Inflammatory macrophage treated with lipopolysaccharide for 4 hours (primary cell): ENCODE data around the gene CPA4.

ENCODE experiments used
- DNase-seq: peaks from one replicate; pipeline ENCODE4 v3.0.0-alpha.2; 2020

Gene CPA4

GRCh38 chr7:130346177-130346905 lies 53.4 kb downstream of the CPA4 start:
- no peak for DNase-seq

GRCh38 chr7:130346941-130347340 lies 54.0 kb downstream of the CPA4 start:
- DNase-seq, result no peak

DNA sequence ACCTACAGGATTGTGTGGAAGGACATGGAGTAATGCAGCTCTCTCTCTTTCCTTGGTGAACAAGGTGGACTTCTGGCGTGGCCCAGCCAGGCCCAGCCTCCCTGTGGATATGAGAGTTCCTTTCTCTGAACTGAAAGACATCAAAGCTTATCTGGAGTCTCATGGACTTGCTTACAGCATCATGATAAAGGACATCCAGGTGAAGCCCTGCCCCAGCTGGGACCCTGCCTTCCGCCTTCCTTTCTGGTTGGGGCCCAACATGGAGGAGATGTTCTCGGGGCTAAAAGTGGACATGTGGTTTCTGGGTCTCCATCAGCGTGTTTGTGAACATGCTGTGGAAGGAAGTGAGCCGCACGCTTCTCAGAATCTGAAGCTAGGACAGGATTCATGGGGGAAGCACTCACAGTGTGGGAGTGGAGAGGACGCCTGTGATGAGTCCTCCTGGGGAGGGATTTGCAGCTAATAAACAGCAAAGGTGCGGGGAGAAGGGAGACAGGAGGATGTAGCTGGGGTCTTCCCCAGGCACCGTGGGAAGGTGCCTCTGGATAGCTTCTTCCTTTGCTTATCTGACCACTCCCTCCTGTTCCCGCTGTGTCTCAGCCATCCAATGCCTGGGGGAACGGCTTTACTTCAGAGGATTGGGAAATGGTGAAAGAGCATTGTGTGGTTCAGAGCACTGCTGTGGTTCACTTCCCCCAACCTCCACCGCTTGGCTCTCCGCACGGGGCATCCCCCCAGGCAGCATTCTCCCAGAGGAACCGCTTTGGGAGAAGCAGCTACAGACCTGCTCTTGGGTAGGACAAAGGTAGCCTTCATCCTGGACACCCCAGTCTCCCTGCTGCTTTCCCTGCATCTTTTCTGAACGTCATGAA lies 57.2 kb downstream of the CPA4 start:
- DNase-seq, result peak; percentile 10

GRCh38 chr7:130350945-130351790 lies 58.2 kb downstream of the CPA4 start:
- DNase-seq, result no peak

- DNase-seq, result no peak
Observed at GRCh38 chr7:130351791-130352090, 58.8 kb downstream of the CPA4 start.

GRCh38 chr7:130352194-130353074 lies 59.5 kb downstream of the CPA4 start:
- peak; percentile 6 for DNase-seq

GRCh38 chr7:130353196-130353595 lies 60.2 kb downstream of the CPA4 start:
- no peak for DNase-seq

DNA sequence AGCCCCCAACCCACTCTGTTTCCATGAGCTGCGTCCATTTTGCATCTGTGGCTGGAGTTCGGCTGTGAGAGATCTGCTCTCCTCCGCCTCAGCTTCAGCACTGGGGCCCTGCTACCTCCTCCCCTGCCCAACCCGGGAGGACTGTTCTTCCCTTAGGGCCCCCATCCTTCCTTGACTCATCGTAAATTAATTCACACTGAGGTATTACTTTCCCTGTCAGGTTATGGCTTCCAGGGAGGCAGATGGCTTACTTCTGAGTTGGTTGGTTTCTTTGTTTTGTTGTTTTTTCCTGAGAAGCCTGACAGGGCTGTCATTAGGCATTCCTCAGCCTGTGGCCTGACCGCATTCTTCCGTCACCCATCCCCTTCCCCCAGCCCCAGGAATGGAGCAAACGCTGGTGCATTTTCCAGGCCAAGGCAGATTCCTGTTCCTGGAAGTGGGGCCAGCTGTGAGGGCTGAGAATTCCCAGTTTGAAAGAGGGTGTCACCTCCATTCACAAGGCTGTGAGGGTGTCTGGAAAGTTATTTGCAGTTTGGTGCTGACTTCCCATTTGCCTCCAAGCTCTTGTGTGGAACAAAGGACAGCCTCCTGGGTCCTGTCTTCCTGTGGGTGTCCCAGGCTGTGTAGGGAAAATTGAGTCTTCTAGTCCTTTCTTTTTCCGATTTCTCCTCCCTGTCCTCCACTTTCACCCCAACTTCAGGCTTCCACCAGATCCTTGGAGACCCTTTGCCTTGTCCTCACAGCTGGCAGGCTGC lies 63.3 kb downstream of the CPA4 start:
- no peak for DNase-seq

- no peak for DNase-seq
Observed at GRCh38 chr7:130356876-130357611, 64.1 kb downstream of the CPA4 start.

GRCh38 chr7:130358471-130358870 lies 65.5 kb downstream of the CPA4 start:
- no peak for DNase-seq

- DNase-seq, result no peak
Observed at GRCh38 chr7:130359276-130359857, 66.4 kb downstream of the CPA4 start.

DNA sequence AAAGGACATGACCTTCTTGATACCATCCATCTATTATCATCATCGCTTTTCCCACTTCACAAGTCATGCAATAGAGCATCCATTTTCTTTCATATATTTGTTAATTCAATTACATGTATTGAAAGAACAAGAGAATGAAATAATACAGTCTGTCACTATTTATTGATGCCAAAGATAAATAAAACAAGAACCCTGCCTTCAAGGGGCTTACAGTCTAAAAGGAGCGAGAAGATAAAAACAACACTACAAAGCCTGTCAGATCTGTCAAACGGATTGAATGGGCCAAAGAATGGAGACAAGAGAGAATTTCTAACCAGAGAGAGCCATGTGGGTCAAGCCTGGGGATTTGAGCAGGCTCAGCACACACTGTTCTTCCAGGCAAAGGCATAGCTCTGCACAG lies 67.6 kb downstream of the CPA4 start:
- DNase-seq, result no peak

- no peak for DNase-seq
Observed at GRCh38 chr7:130361681-130362080, 68.7 kb downstream of the CPA4 start.

GRCh38 chr7:130362251-130362816 lies 69.4 kb downstream of the CPA4 start:
- no peak for DNase-seq

GRCh38 chr7:130363026-130363847 lies 70.3 kb downstream of the CPA4 start:
- no peak for DNase-seq

GRCh38 chr7:130364451-130364850 lies 71.5 kb downstream of the CPA4 start:
- DNase-seq, result no peak

GRCh38 chr7:130365088-130365487 lies 72.1 kb downstream of the CPA4 start:
- DNase-seq, result no peak

- DNase-seq, result no peak
Observed at GRCh38 chr7:130365511-130366441, 72.8 kb downstream of the CPA4 start.
